Measurements from ENCODE around the gene NAT14. TPM values are rescaled to one million over a fixed set of nuclear protein-coding genes. Genes with fewer than 3 reads are reported as not detected.
A peak's percentile ranks its signal among the peaks of the same experiment; 100 is the strongest.

The NAT14 gene
- polyA plus RNA-seq: 6.1 TPM

GRCh38 chr19:55484593-55485438 is at the start of gene NAT14:
Gene NAT14 (plus strand): TSS chr19:55485188. CDS start chr19:55485709, 521 bp downstream.
- Mint-ChIP-seq H3K4me1 (peaks cover 0 to 9% (median 3%) of the 10 kb centered on the region in 3 donors), H3K27me3 (no peaks in the 10 kb centered on the region), H3K9me3 (no peaks in the 10 kb centered on the region), H3K4me3 (peak within 1 kb of the TSS; percentile 67 to 87 (median 81)), H3K27ac (peak within 1 kb of the TSS; percentile 65 to 94 (median 88)), H3K36me3 (peaks cover 4% of the 10 kb centered on the region)

- H3K27ac Mint-ChIP-seq: peak overlapping the region in 1 of 3 donors; percentile 3
- no peak overlapping the region for H3K4me3 Mint-ChIP-seq
- H3K27me3 Mint-ChIP-seq: peaks cover 43% of the 10 kb centered on the region
These were observed 48.1 kb upstream of the NAT14 start for GRCh38 chr19:55436847-55437246.

GRCh38 chr19:55437410-55437809 is 47.6 kb upstream of the NAT14 start:
- Mint-ChIP-seq H3K9me3 (peaks cover 0 to 11% (median 0%) of the 10 kb centered on the region in 3 donors), H3K4me1 (peaks cover 6 to 14% (median 7%) of the 10 kb centered on the region in 3 donors), H3K4me3 (no peak overlapping the region), H3K27me3 (peaks cover 42% of the 10 kb centered on the region), H3K36me3 (no peaks in the 10 kb centered on the region), H3K27ac (peak overlapping the region in 1 of 3 donors; percentile 3)

More at GRCh38 chr19:55436847-55437246, 48.1 kb upstream of the NAT14 start:
- Mint-ChIP-seq H3K9me3 (peaks cover 0 to 11% (median 0%) of the 10 kb centered on the region in 3 donors), H3K4me1 (peaks cover 6 to 12% (median 7%) of the 10 kb centered on the region in 3 donors), H3K36me3 (no peaks in the 10 kb centered on the region)

GRCh38 chr19:55439052-55439451 is 45.9 kb upstream of the NAT14 start:
- Mint-ChIP-seq H3K36me3 (no peaks in the 10 kb centered on the region), H3K9me3 (peaks cover 0 to 11% (median 0%) of the 10 kb centered on the region in 3 donors), H3K4me3 (peak overlapping the region in 1 of 4 donors; percentile 10), H3K4me1 (peaks cover 6 to 14% (median 10%) of the 10 kb centered on the region in 3 donors), H3K27ac (peak overlapping the region in 1 of 3 donors; percentile 33), H3K27me3 (peaks cover 48% of the 10 kb centered on the region)

- Mint-ChIP-seq H3K27ac (peak overlapping the region in 1 of 3 donors; percentile 4), H3K27me3 (peaks cover 59% of the 10 kb centered on the region), H3K36me3 (no peaks in the 10 kb centered on the region), H3K4me1 (peaks cover 6 to 14% (median 10%) of the 10 kb centered on the region in 3 donors), H3K4me3 (peak overlapping the region in 1 of 4 donors; percentile 80), H3K9me3 (peaks cover 0 to 11% (median 0%) of the 10 kb centered on the region in 3 donors)
These were observed 44.4 kb upstream of the NAT14 start for GRCh38 chr19:55440411-55441105.

GRCh38 chr19:55441319-55441691 is 43.7 kb upstream of the NAT14 start:
- Mint-ChIP-seq H3K36me3 (no peaks in the 10 kb centered on the region), H3K9me3 (peaks cover 0 to 11% (median 0%) of the 10 kb centered on the region in 3 donors), H3K27me3 (peaks cover 64% of the 10 kb centered on the region), H3K27ac (peak overlapping the region in 2 of 3 donors; percentile 82 to 95), H3K4me1 (peaks cover 6 to 14% (median 10%) of the 10 kb centered on the region in 3 donors), H3K4me3 (peak overlapping the region in 3 of 4 donors; percentile 10 to 81 (median 49))

- Mint-ChIP-seq H3K9me3 (peaks cover 0 to 11% (median 0%) of the 10 kb centered on the region in 3 donors), H3K36me3 (no peaks in the 10 kb centered on the region), H3K4me1 (peaks cover 6 to 14% (median 10%) of the 10 kb centered on the region in 3 donors), H3K4me3 (peak overlapping the region in 3 of 4 donors; percentile 10 to 81 (median 49)), H3K27ac (peak overlapping the region in 2 of 3 donors; percentile 82 to 95), H3K27me3 (peaks cover 62% of the 10 kb centered on the region)
These were observed 43.2 kb upstream of the NAT14 start for GRCh38 chr19:55441692-55442321.

GRCh38 chr19:55442372-55442961 is 42.5 kb upstream of the NAT14 start:
- H3K4me1 Mint-ChIP-seq: peaks cover 6 to 14% (median 10%) of the 10 kb centered on the region in 3 donors
- H3K4me3 Mint-ChIP-seq: peak overlapping the region in 2 of 4 donors; percentile 66 to 76
- peaks cover 55% of the 10 kb centered on the region for H3K27me3 Mint-ChIP-seq
- H3K36me3 Mint-ChIP-seq: no peaks in the 10 kb centered on the region
- peak overlapping the region in 1 of 3 donors; percentile 39 for H3K27ac Mint-ChIP-seq
- peaks cover 0 to 11% (median 0%) of the 10 kb centered on the region in 3 donors for H3K9me3 Mint-ChIP-seq

- Mint-ChIP-seq H3K27ac (peak within 1 kb of the TSS; percentile 39 to 87 (median 45)), H3K4me3 (peak within 1 kb of the TSS in 2 of 4 donors; percentile 66 to 76), H3K36me3 (no peaks in the 10 kb centered on the region), H3K27me3 (peaks cover 55% of the 10 kb centered on the region), H3K4me1 (peaks cover 6 to 14% (median 10%) of the 10 kb centered on the region in 3 donors), H3K9me3 (peaks cover 0 to 11% (median 0%) of the 10 kb centered on the region in 3 donors)
These were observed 41.8 kb upstream of the NAT14 start, which contains the start of gene SHISA7 for GRCh38 chr19:55443045-55443823. Gene SHISA7 (minus strand): TSS chr19:55443300. CDS start chr19:55442863, 437 bp downstream.

GRCh38 chr19:55443824-55444480 is 41.0 kb upstream of the NAT14 start:
- H3K36me3 Mint-ChIP-seq: no peaks in the 10 kb centered on the region
- H3K4me1 Mint-ChIP-seq: peaks cover 6 to 14% (median 10%) of the 10 kb centered on the region in 3 donors
- peak overlapping the region in 1 of 3 donors; percentile 45 for H3K27ac Mint-ChIP-seq
- peaks cover 0 to 9% (median 0%) of the 10 kb centered on the region in 3 donors for H3K9me3 Mint-ChIP-seq
- H3K4me3 Mint-ChIP-seq: peak overlapping the region in 2 of 4 donors; percentile 47 to 55
- peaks cover 52% of the 10 kb centered on the region for H3K27me3 Mint-ChIP-seq

- H3K27ac Mint-ChIP-seq: peak overlapping the region in 1 of 3 donors; percentile 45
- no peak overlapping the region for H3K4me3 Mint-ChIP-seq
- H3K27me3 Mint-ChIP-seq: peaks cover 45% of the 10 kb centered on the region
These were observed 40.3 kb upstream of the NAT14 start for GRCh38 chr19:55444646-55445045.

GRCh38 chr19:55446060-55446459 is 38.9 kb upstream of the NAT14 start:
- no peak overlapping the region for H3K4me3 Mint-ChIP-seq
- no peaks in the 10 kb centered on the region for H3K36me3 Mint-ChIP-seq
- H3K4me1 Mint-ChIP-seq: peaks cover 6 to 10% (median 8%) of the 10 kb centered on the region in 3 donors
- H3K9me3 Mint-ChIP-seq: peaks cover 0 to 4% (median 0%) of the 10 kb centered on the region in 3 donors
- H3K27ac Mint-ChIP-seq: no peak overlapping the region
- H3K27me3 Mint-ChIP-seq: peaks cover 38% of the 10 kb centered on the region

More at GRCh38 chr19:55444646-55445045, 40.3 kb upstream of the NAT14 start:
- H3K36me3 Mint-ChIP-seq: no peaks in the 10 kb centered on the region
- H3K9me3 Mint-ChIP-seq: peaks cover 0 to 7% (median 0%) of the 10 kb centered on the region in 3 donors
- peaks cover 6 to 14% (median 8%) of the 10 kb centered on the region in 3 donors for H3K4me1 Mint-ChIP-seq
